Activated CD8-positive, alpha-beta T cell treated with anti-CD3 and anti-CD28 coated beads, Interleukin-2, amount 10 ng/mL, durations not matched to agents 7 days and 5 days (primary cell): ENCODE measurements around the gene DBH. TPM values are rescaled to one million over a fixed set of nuclear protein-coding genes. Genes with fewer than 3 reads are reported as not detected.

ENCODE experiments used
- ATAC-seq: fragments of 150-1000 bp; cut with Tn5 transposase; one replicate; pipeline ENCODE4 v1.10.0; 2021; ENCODE audit warnings: moderate library complexity
- CTCF ChIA-PET: fragments of 350-600 bp; sonication (Branson Sonifier 250); formaldehyde crosslinking; loops from one replicate; lab custom pipeline; 2021; ENCODE audit warnings: antibody characterized with exemption; lab: Charles Lee
- POLR2A ChIA-PET: fragments of 350-600 bp; sonication (Branson Sonifier 250); formaldehyde crosslinking; loops from one replicate; lab custom pipeline; 2021; ENCODE audit warnings: antibody characterized with exemption; lab: Charles Lee
- DNase-seq: peaks from one replicate; pipeline ENCODE4 v3.0.0-alpha.2; 2020
- H3K27ac Mint-ChIP-seq: one replicate; pipeline ENCODE4 v1.8.0; 2021; ENCODE audit warnings: mild to moderate bottlenecking, mixed read lengths
- H3K27me3 Mint-ChIP-seq: one replicate; pipeline ENCODE4 v1.8.0; 2021; ENCODE audit warnings: low read depth, mixed read lengths
- H3K36me3 Mint-ChIP-seq: one replicate; pipeline ENCODE4 v1.8.0; 2021; ENCODE audit warnings: low read depth, mixed read lengths
- H3K4me1 Mint-ChIP-seq: one replicate; pipeline ENCODE4 v1.8.0; 2021; ENCODE audit warnings: low read depth, mixed read lengths
- H3K4me3 Mint-ChIP-seq: one replicate; pipeline ENCODE4 v1.8.0; 2021; ENCODE audit warnings: mild to moderate bottlenecking, mixed read lengths
- H3K9me3 Mint-ChIP-seq: one replicate; pipeline ENCODE4 v1.8.0; 2022; ENCODE audit warnings: mixed read lengths; ENCODE audit not compliant: insufficient read depth
- total RNA-seq, 2 experiments: library from RNA; stranded (reverse); gene quantifications; one replicate each; pipeline ENCODE4 v1.2.3, GENCODE V29; 2021

DBH gene
- total RNA-seq, 2 experiments from 2014 or later, result not detected

DNA sequence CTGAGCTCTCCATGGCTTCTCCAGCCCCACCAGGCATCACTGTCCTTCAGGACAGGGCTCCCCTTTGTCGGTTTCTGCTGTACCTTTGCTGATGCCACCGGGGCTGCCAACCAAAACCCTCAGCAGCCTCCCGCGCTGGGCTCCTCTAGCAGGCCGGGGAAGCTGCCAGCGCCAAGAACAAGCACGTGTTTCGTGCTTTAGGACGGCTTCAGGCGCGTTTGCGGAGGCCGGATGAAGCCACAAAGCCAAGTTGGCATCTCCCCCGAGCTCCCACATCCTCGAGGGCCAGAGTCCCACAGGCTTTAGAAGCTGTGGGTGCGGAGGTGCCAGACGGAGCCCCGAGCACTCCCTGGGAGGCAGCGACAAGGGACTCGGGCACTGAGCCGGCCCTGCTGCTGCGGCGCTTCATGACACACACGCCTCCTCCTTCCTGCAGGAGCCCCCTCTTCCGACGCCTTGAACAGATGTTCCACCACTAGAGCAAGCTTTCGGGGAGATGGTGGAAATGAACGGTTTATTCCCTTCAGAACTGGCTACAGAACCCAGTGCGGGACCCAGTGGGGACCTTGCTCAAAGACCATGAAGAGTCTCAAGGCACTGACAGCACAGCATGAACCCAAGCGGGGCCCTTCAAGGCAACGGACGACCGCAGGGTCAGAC is 65.3 kb downstream of the DBH start:
- peak; percentile 46 for DNase-seq
- peak overlapping the region; percentile 72 for H3K4me3 Mint-ChIP-seq
- H3K36me3 Mint-ChIP-seq, result peaks cover 4% of the 10 kb centered on the region
- POLR2A ChIA-PET, result interaction anchor here (0.7 to 5.0 kb wide), 5 partner anchors 10 to 24 kb away, joined by 3 to 71 read pairs (median 3); no protein-coding TSS in a partner anchor
- H3K4me1 Mint-ChIP-seq, result peaks cover 50% of the 10 kb centered on the region
- no peaks in the 10 kb centered on the region for H3K9me3 Mint-ChIP-seq
- peak overlapping the region; percentile 83 for H3K27ac Mint-ChIP-seq
- ATAC-seq, result peak; percentile 49
- CTCF ChIA-PET, result interaction anchor here (0.6 to 2.5 kb wide), 10 partner anchors 10 to 292 kb away, joined by 3 to 28 read pairs (median 4); no protein-coding TSS in a partner anchor
- H3K27me3 Mint-ChIP-seq, result peaks cover 5% of the 10 kb centered on the region

DNA sequence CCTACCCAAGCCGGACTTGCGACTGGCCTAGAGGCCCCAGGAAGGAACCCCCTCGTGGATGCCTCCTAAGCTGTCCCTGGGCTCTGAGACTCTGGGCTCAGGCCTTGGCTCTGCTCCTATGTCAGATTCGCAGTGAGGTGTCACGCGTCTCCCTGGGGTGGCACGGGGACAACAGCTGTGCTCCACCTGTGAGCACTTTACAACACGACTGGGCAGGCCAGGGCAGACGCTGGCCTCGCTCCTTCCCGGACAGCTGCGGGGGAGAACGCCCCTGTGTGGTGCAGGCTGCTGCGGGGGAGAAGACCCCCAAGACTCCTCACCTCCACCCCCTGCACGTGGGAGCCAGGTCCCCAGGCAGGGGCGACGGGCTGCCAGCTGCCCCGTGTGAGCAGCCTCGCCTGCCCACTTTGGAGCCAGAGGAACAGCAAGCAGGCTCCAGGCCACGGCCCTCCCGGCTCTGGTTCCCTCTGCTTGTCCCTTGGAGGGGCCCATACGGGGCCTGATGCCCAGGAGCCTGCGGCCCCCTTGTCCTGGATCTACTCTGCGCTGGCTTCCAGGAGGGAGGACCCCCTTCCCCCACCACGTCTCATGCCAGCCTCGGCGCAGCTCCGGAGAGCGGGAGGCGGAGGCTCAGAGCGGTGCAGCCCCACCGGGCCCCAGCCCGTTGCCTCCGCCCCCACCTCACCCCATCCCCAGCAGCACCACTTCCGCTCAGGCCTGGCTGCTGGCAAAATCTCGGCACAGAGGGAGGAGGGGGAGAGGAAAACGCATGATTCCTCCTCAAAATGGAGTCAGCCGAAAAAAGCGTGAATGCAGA is 66.0 kb downstream of the DBH start:
- peak; percentile 76 for DNase-seq
- Mint-ChIP-seq H3K4me1 (peaks cover 46% of the 10 kb centered on the region), H3K9me3 (no peaks in the 10 kb centered on the region), H3K4me3 (peak overlapping the region; percentile 72), H3K27me3 (peaks cover 5% of the 10 kb centered on the region), H3K27ac (peak overlapping the region; percentile 92), H3K36me3 (peaks cover 4% of the 10 kb centered on the region)
- ATAC-seq, result peak; percentile 81
- ChIA-PET POLR2A (interaction anchor here (0.8 to 5.0 kb wide), 4 partner anchors 9 to 25 kb away, joined by 3 to 71 read pairs (median 14); no protein-coding TSS in a partner anchor), CTCF (interaction anchor here (1.0 to 2.5 kb wide), 6 partner anchors 18 to 292 kb away, joined by 3 to 28 read pairs (median 6); no protein-coding TSS in a partner anchor)

DNA sequence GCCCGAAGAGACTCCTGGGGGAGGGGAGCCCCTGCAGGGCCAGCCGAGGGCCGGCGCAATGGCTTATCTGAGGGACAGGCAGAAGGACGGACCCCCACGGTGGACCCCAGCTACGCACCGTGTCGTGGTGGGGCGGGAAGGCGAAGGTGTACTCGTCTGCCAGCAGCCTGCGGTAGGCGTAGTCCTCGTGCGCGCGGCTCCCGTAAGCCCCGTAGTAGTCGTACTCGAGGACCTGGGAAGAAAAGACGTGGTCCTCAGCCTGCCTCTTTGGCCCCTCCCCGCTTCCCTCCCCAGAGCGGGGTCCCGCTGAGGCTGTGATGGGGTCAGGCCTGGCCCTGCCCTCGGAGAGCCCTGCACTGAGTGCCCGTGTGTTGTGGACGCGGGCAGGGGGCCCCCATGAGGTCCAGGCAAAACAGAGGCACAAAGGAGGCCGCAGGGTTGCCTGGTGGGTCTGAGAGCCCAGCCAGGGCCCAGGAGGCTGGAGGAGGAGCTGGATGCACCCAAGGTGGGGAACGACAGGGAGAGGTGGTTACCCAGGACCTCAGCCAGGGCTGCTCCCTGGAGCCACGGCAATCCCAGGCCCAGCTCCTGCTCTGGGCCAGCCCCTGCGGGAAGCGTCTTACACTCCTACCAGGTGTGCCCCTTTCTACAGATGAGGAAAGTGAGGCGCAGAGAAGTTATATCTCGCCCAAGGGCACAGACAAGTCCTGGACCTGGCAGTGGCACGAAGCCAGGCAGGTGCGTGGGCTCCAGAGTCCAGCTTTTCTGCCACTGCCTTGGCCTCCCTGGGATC is 66.8 kb downstream of the DBH start:
- peak overlapping the region; percentile 72 for H3K4me3 Mint-ChIP-seq
- peaks cover 4% of the 10 kb centered on the region for H3K36me3 Mint-ChIP-seq
- peak; percentile 45 for ATAC-seq
- H3K27me3 Mint-ChIP-seq, result peaks cover 2% of the 10 kb centered on the region
- ChIA-PET CTCF (interaction anchor here (1.0 to 1.9 kb wide), 3 partner anchors 26 to 40 kb away, joined by 3 to 7 read pairs (median 3); no protein-coding TSS in a partner anchor), POLR2A (interaction anchor here (0.8 to 5.0 kb wide), 4 partner anchors 10 to 26 kb away, joined by 3 to 71 read pairs (median 14); no protein-coding TSS in a partner anchor)
- H3K4me1 Mint-ChIP-seq, result peaks cover 46% of the 10 kb centered on the region
- DNase-seq, result no peak
- peak overlapping the region; percentile 92 for H3K27ac Mint-ChIP-seq
- H3K9me3 Mint-ChIP-seq, result no peaks in the 10 kb centered on the region

DNA sequence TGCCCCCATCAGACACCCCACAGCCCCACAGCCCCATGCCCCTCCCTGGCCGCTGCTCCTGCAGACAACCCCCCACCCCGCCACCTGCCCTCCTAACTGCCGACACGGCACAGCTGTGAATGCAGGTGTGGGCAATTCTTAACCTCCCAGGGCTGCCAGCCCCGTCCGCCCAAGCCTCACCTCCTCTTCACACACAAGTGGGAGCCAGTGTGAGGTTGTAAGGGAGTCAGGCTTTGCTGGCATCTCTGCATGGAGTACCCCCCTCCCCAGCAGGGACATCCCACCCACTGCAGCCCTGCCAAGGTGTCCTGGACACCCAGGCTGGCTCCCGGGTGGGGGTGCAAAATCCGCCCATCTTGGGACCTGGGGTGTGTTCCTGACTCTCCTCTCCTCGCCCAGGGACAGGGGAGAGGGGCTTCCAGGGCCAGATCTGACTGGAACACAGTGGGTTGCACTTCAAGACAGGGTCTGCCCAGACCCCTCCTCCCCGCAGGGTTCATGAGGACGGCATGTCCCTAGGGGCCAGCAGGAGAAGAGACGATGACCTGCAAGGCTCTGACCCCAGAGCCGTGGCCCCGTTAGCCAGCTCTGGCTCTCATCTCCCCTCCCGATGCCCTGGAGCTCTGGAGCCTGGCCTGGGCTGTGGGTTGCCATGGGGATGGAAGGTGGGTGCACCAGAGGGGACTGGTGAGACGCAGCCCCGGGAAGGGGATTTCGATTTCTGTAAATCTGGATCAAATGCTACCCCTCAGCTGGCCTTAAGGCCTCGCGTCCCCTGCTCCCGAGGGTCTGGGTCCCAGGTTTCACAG is 67.6 kb downstream of the DBH start:
- Mint-ChIP-seq H3K27ac (no peak overlapping the region), H3K4me1 (peaks cover 39% of the 10 kb centered on the region), H3K4me3 (no peak overlapping the region), H3K27me3 (peaks cover under 1% of the 10 kb centered on the region), H3K36me3 (peaks cover 4% of the 10 kb centered on the region), H3K9me3 (no peaks in the 10 kb centered on the region)
- ChIA-PET CTCF (interaction anchor here (1.3 kb wide), 1 partner anchor 28 kb away, joined by 3 read pairs; no protein-coding TSS in a partner anchor), POLR2A (interaction anchor here (3.6 to 5.0 kb wide), 2 partner anchors 18 to 27 kb away, joined by 26 to 71 read pairs; no protein-coding TSS in a partner anchor)
- DNase-seq, result no peak
- no peak for ATAC-seq

DNA sequence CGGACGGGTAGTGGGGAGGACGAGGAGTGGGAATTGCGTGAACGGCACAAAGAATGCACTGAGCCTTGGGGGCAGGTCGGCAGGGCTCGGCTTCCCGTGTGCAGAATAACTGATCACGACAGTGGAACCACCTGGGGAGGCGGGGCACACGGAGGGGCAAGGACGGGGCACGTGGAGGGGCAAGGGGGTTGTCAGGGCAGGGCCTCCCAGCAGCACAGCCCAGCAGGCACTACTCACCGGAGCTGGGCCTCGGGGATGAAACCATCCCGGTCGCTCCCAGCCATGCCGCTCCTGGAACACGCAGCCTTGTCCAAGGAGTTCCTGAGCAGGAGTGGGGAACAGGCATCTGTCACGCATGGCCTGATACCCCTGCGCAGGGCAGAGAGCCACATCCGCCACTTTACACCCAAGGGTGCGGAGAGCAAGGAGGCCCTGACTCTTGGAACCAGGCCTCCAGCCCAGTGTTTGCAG is 68.6 kb downstream of the DBH start:
- no peak for ATAC-seq
- ChIA-PET POLR2A (no interaction called here), CTCF (no interaction called here)
- Mint-ChIP-seq H3K4me1 (peaks cover 41% of the 10 kb centered on the region), H3K27ac (no peak overlapping the region), H3K36me3 (peaks cover under 1% of the 10 kb centered on the region), H3K4me3 (no peak overlapping the region), H3K27me3 (no peaks in the 10 kb centered on the region), H3K9me3 (no peaks in the 10 kb centered on the region)
- DNase-seq, result no peak

DNA sequence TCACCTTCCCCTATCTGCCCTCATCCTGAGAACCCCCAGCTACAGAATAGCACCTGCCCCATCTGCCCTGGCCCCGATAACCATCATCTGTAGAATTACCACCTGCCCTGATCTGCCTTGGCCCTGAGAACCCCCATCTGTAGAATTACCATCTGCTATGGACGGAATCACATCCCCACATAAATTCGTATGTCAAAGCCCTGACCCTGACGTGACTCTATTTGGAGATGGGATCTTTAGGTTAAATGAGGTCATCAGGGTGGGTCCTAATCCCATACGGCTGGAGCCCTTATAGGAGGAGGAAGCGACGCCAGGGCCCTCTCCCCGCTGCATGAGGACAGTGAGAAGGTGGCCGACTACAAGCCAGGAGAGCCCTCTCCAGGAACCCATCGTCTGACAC is 69.4 kb downstream of the DBH start:
- no peak overlapping the region for H3K4me3 Mint-ChIP-seq
- H3K27me3 Mint-ChIP-seq, result no peaks in the 10 kb centered on the region
- DNase-seq (no peak), ATAC-seq (no peak)
- CTCF ChIA-PET, result interaction anchor here (1.6 kb wide), 1 partner anchor 22 kb away, joined by 4 read pairs; no protein-coding TSS in a partner anchor
- H3K27ac Mint-ChIP-seq, result no peak overlapping the region
- H3K9me3 Mint-ChIP-seq, result no peaks in the 10 kb centered on the region
- H3K4me1 Mint-ChIP-seq, result peaks cover 40% of the 10 kb centered on the region
- POLR2A ChIA-PET, result no interaction called here
- H3K36me3 Mint-ChIP-seq, result no peaks in the 10 kb centered on the region

DNA sequence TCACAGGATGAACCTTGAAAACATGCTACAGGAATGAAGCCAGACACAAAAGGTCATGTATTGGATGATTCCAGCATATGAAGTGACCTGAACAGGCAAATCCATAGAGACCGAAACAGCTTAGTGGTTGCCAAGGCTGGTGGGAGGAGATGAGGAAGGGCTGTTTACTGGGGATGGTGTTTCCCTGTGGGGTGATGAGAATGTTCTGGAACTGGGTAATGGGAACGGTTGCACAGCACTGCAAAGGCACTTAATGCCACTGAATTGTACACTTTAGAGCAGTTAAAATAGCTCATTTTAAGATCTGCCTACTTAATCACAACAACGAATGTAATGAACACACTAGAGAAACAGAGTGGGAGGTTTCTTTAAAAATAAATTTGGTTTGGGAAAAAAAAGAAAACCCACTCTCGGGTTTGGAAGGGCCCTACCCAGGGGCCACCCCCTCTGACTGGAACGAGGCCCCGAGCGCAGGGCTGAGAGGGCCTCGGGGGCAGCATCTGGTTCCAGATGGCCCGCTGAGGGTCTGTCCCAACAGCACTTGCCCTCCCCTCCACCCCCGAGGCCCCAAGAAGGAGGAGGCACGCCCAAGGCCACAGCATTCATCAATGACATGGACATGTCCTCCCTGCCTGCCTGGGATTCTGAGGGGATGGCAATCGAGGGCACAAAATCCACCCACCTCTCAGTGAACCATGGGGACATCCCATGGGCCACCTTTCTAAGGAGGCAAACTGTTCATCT is 70.3 kb downstream of the DBH start:
- Mint-ChIP-seq H3K27ac (no peak overlapping the region), H3K4me1 (peaks cover 31% of the 10 kb centered on the region), H3K4me3 (no peak overlapping the region), H3K36me3 (no peaks in the 10 kb centered on the region), H3K9me3 (no peaks in the 10 kb centered on the region), H3K27me3 (no peaks in the 10 kb centered on the region)
- DNase-seq, result no peak
- ATAC-seq, result no peak
- ChIA-PET CTCF (interaction anchor here (1.6 kb wide), 1 partner anchor 23 kb away, joined by 4 read pairs; no protein-coding TSS in a partner anchor), POLR2A (no interaction called here)

DNA sequence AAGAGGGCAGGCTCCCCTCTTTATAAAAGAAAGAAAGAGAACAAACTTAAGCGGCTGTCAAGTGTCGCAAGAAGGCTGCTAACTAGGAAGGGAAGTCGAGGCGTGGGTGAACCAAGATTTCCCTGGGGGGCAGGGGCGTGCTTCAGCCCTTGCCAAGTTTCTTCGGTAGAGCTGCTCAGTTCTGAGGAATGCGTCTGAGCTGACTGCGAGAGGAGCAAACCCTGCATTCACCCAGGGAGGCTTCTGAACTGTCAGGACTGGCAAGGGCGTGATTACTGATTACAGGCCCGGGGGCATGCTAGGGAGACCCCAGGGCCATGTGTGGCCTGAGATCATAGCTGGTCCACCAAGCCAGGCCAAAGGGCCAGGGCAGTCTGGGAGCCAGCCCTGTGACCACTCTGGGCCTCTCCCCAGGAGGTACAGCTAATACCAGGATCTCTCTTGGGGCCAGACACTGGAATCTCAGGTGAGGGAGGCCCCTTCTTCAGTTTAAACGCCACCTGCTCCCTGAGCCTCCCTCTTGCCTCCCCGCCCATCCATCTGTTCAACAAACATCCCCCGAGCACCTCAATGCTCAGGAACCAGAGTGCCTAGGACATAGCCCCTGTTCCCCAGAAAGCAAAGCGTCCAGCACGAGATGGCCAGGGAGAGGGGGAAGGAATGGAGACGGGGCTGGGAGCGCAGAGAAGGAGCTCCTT is 71.1 kb downstream of the DBH start:
- Mint-ChIP-seq H3K36me3 (no peaks in the 10 kb centered on the region), H3K4me3 (no peak overlapping the region), H3K27me3 (no peaks in the 10 kb centered on the region), H3K4me1 (peaks cover 23% of the 10 kb centered on the region), H3K9me3 (no peaks in the 10 kb centered on the region), H3K27ac (peak overlapping the region; percentile 30)
- ATAC-seq (no peak), DNase-seq (no peak)
- CTCF ChIA-PET, result interaction anchor here (1.6 kb wide), 1 partner anchor 24 kb away, joined by 4 read pairs; no protein-coding TSS in a partner anchor
- POLR2A ChIA-PET, result no interaction called here

DNA sequence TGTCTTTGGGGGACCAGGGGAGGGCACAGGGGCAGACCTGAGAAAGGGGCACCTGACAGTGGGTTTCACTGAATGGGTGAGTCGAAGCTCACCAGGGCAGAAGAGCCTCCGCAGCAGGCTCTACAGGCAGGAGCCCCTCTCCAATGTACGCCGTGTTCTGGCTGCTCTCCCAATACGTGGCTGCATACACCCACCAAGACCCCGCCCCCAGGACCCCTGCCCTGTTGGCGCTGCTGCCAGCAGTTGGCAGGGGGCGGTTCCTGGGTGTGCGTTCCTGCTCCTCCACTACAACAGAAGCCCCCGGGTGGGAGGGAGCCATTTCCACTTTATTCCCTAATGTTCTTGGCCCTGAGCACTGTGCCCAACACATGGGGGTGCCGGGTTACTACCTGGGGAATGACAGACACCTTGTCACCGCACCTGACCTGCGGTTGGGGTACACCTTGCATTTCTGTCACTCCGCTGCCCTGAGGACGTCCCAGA is 71.6 kb downstream of the DBH start:
- H3K9me3 Mint-ChIP-seq, result no peaks in the 10 kb centered on the region
- no peak for ATAC-seq
- no peaks in the 10 kb centered on the region for H3K27me3 Mint-ChIP-seq
- no peak for DNase-seq
- POLR2A ChIA-PET, result no interaction called here
- no peak overlapping the region for H3K27ac Mint-ChIP-seq
- no peak overlapping the region for H3K4me3 Mint-ChIP-seq
- CTCF ChIA-PET, result no interaction called here
- peaks cover 17% of the 10 kb centered on the region for H3K4me1 Mint-ChIP-seq
- no peaks in the 10 kb centered on the region for H3K36me3 Mint-ChIP-seq
